Gastroesophageal sphincter (tissue), 4 donors: ENCODE measurements around the gene PLEKHH3. TPM values are rescaled to one million over a fixed set of nuclear protein-coding genes. Genes with fewer than 3 reads are reported as not detected.
A peak's percentile ranks its signal among the peaks of the same experiment; 100 is the strongest.

ENCODE experiments used
- ATAC-seq: fragments of 150-250 bp; one replicate; pipeline ENCODE4 v1.9.1; 2016; ENCODE audit warnings: mild to moderate bottlenecking, moderate library complexity
- H3K27ac ChIP-seq, 4 donors: fragments of 200-600 bp; sonication (generic) in 3 of 4; 1 replicate in 3 of 4; 2 replicates in 1 of 4; pipeline ENCODE4 v1.5.1; 2016 to 2019
- H3K27me3 ChIP-seq: fragments of 200-600 bp; sonication (generic); one replicate; pipeline ENCODE4 v1.5.1; 2019
- H3K36me3 ChIP-seq, 2 donors: fragments of 200-600 bp; sonication (generic); one replicate each; pipeline ENCODE4 v1.5.1; 2019; ENCODE audit warnings: control low read depth in 1 of 2
- H3K4me1 ChIP-seq, 3 donors: fragments of 200-600 bp; sonication (generic); 1 replicate in 2 of 3; 2 replicates in 1 of 3; pipeline ENCODE4 v1.5.1; 2016 to 2019; ENCODE audit warnings: control low read depth in 2 of 3
- H3K4me3 ChIP-seq, 2 donors: fragments of 200-600 bp; sonication (generic); one replicate each; pipeline ENCODE4 v1.5.1; 2019; ENCODE audit warnings: mild to moderate bottlenecking in 1 of 2, moderate library complexity in 1 of 2
- H3K9me3 ChIP-seq, 3 donors: fragments of 200-600 bp; sonication (generic); one replicate each; pipeline ENCODE4 v1.5.1; 2017 to 2019; ENCODE audit warnings: control low read depth in 2 of 3
- EP300 ChIP-seq: sonication (generic); formaldehyde crosslinking; IDR thresholded peaks from one replicate; pipeline ENCODE4 v1.6.1; 2017; ENCODE audit warnings: antibody characterized with exemption, mild to moderate bottlenecking
- POLR2A ChIP-seq, 2 donors: fragments of 450-650 bp; IDR thresholded peaks; one replicate each; pipeline ENCODE4 v1.6.1; 2017; ENCODE audit warnings: antibody characterized with exemption in 2 of 2, mild to moderate bottlenecking in 2 of 2, moderate library complexity in 1 of 2
- POLR2AphosphoS5 ChIP-seq: sonication (generic); formaldehyde crosslinking; IDR thresholded peaks from one replicate; pipeline ENCODE4 v1.6.1; 2017; ENCODE audit warnings: antibody characterized with exemption
- WGBS, 2 donors: methylation state at CpG; one replicate each; pipeline ENCODE4 v1.1.5; 2018; ENCODE audit warnings: low coverage in 1 of 2; 5-methylcytosine and 5-hydroxymethylcytosine counted together
- total RNA-seq, 4 donors: library from RNA; depleted of rRNA; stranded (reverse); fragments of >200 nt; gene quantifications; one replicate each; pipeline ENCODE4 v1.1.0, GENCODE V29; 2016
- TF ChIP-seq, protein P1 (sequence below), 4 experiments: fragments of 200-600 bp in 2 of 4; fragments of 450-650 bp in 2 of 4; sonication (generic) in 1 of 4; IDR thresholded peaks; one replicate each; pipeline ENCODE4 v1.5.1; 2017 to 2019; ENCODE audit warnings: antibody characterized with exemption in 4 of 4, mild to moderate bottlenecking in 2 of 4, moderate library complexity in 2 of 4

The PLEKHH3 gene
- total RNA-seq, 4 donors from 2014 or later, result 13.7 to 40.8 (median 23.4) TPM

- Histone ChIP-seq H3K27ac (no peak overlapping the region), H3K4me1 (peaks cover 0 to 15% (median 3%) of the 10 kb centered on the region in 3 donors), H3K4me3 (no peak overlapping the region), H3K27me3 (no peaks in the 10 kb centered on the region), H3K9me3 (no peaks in the 10 kb centered on the region), H3K36me3 (peaks cover 0 to 98% of the 10 kb centered on the region in 2 donors)
- WGBS, 2 donors, result 85 to 93% methylated on average over 5 to 11 of the region's 11 CpGs
- TF ChIP-seq EP300 (no peak), POLR2AphosphoS5 (no peak), POLR2A (IDR thresholded peaks at IDR 0.05) (no peak)
- TF ChIP-seq, protein P1, sequence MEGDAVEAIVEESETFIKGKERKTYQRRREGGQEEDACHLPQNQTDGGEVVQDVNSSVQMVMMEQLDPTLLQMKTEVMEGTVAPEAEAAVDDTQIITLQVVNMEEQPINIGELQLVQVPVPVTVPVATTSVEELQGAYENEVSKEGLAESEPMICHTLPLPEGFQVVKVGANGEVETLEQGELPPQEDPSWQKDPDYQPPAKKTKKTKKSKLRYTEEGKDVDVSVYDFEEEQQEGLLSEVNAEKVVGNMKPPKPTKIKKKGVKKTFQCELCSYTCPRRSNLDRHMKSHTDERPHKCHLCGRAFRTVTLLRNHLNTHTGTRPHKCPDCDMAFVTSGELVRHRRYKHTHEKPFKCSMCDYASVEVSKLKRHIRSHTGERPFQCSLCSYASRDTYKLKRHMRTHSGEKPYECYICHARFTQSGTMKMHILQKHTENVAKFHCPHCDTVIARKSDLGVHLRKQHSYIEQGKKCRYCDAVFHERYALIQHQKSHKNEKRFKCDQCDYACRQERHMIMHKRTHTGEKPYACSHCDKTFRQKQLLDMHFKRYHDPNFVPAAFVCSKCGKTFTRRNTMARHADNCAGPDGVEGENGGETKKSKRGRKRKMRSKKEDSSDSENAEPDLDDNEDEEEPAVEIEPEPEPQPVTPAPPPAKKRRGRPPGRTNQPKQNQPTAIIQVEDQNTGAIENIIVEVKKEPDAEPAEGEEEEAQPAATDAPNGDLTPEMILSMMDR (IDR thresholded peaks at IDR 0.05), result no peak
- no peak for ATAC-seq
Measured at GRCh38 chr17:42702446-42702845, 25.7 kb upstream of the PLEKHH3 start.

DNA sequence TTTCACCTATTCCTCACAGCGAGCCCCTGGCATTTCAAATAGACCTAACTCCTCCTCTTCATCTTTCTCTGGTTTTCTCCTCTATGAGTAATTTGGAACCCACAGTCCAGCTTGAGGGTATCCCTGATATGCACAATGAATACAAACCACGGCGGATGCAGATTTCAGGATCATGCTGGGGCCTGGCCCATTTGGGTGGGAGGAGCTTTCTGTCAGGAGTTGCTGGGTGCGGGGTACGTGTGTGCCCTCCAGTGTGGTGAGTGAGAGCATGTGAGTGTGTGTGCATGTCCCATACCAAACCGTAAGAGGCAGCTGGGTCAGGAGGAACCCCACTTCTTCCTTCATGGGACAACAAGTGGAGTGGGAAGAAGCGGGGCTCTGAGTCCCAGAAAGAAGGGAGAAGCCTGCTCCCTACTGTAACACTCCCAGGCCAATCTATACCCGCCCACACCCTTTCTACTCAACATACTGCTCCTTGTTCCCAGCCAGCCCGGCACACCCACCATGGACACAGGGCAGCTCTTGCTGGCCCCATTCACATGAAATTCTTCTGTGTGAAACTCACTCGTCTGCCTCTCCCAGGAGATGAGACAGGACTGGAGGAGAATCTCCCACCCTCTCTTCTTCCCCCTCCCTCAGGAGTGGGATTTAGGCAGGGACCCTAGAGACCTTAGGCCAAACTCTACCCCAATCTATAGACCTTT lies 23.9 kb upstream of the PLEKHH3 start:
- ATAC-seq, result no peak
- H3K27ac ChIP-seq, result no peak overlapping the region
- H3K27me3 ChIP-seq, result no peaks in the 10 kb centered on the region
- peaks cover 0 to 15% (median 3%) of the 10 kb centered on the region in 3 donors for H3K4me1 ChIP-seq
- no peaks in the 10 kb centered on the region for H3K9me3 ChIP-seq
- 66 to 71% methylated on average over 7 to 10 of the region's 10 CpGs for WGBS, 2 donors
- TF ChIP-seq POLR2AphosphoS5, result no peak
- TF ChIP-seq POLR2A (IDR thresholded peaks at IDR 0.05), result no peak
- no peak for TF ChIP-seq EP300
- TF ChIP-seq, protein P1 (IDR thresholded peaks at IDR 0.05), result no peak
- no peak overlapping the region for H3K4me3 ChIP-seq
- peaks cover 0 to 98% of the 10 kb centered on the region in 2 donors for H3K36me3 ChIP-seq

DNA sequence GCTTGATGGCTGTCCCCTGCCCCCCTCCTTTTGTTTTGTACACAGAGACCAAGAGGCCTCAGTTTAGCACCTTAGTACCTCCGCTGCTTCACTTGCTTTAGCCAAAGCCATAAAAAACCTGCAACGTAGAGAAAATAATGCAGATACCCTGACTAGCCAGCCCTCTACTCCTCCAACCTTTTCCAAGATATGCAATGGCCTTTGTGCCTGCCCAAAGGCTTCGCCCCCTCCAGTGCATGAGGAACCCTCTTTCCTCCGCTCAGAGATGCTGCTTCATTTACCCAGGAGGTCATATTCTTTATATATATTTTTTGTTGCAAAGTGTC lies 22.6 kb upstream of the PLEKHH3 start:
- Histone ChIP-seq H3K27ac (peak overlapping the region in 3 of 4 donors; percentile 20 to 45 (median 29)), H3K27me3 (no peaks in the 10 kb centered on the region), H3K36me3 (peaks cover 0 to 98% of the 10 kb centered on the region in 2 donors), H3K9me3 (no peaks in the 10 kb centered on the region), H3K4me1 (peaks cover 0 to 15% (median 3%) of the 10 kb centered on the region in 3 donors), H3K4me3 (no peak overlapping the region)
- WGBS, 2 donors, result 76 to 79% methylated on average over 2 to 3 of the region's 4 CpGs
- TF ChIP-seq POLR2A (IDR thresholded peaks at IDR 0.05) (no peak), POLR2AphosphoS5 (no peak), EP300 (no peak)
- TF ChIP-seq, protein P1 (IDR thresholded peaks at IDR 0.05), result no peak
- ATAC-seq, result no peak

- Histone ChIP-seq H3K36me3 (peaks cover 0 to 98% of the 10 kb centered on the region in 2 donors), H3K27me3 (no peaks in the 10 kb centered on the region), H3K9me3 (no peaks in the 10 kb centered on the region), H3K4me1 (peaks cover 0 to 15% (median 3%) of the 10 kb centered on the region in 3 donors), H3K27ac (peak overlapping the region in 3 of 4 donors; percentile 20 to 45 (median 29)), H3K4me3 (no peak overlapping the region)
- TF ChIP-seq EP300, result no peak
- no peak for TF ChIP-seq POLR2A (IDR thresholded peaks at IDR 0.05)
- TF ChIP-seq POLR2AphosphoS5, result no peak
- TF ChIP-seq, protein P1 (IDR thresholded peaks at IDR 0.05), result no peak
- no CpG with 5 or more reads among the region's 2 CpGs for WGBS, 2 donors
- ATAC-seq, result peak; percentile 70
Measured at GRCh38 chr17:42698736-42699414, 22.1 kb upstream of the PLEKHH3 start.
